ENCODE results near the gene AGAP1.

AGAP1 gene

DNA sequence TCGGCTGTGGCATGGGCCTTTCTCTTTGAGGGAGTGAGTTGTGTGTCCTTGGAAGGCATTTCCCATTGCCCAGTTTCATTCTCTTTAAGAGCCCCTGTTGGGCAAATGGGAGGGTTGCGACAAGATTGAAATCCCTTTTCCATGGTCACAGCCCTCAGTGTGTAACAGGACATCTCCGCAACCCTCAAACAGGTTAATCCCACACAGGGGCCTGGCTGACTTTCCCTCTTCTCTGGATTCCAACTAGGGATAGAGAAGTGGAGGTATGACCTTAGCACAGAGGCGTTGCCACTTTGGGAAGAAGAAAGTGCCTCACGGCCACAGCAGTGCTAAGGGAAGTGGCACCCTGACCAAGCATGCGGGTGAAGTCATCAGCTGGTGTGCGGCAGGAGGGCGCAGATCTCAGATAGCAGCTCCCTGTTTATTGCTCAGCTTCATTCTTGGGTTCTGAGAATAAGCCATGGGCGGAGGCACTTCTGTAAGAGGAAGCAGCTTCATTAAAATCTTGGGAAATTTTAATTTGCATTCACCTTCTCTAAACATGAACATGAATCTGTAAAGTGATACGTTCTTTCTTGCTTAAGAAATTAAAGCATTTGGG is 417.9 kb downstream of the AGAP1 start:
- TF ChIP-seq PAX5 (IDR thresholded peaks at IDR 0.05; ENCODE audit: insufficient read depth, low read length, severe bottlenecking) (no peak), POLR2AphosphoS5 (IDR thresholded peaks at IDR 0.05; ENCODE audit: low read depth, low read length) (no peak), TAF1 (IDR thresholded peaks at IDR 0.05; ENCODE audit: low read depth, low read length) (no peak), SPI1 (IDR thresholded peaks at IDR 0.05; ENCODE audit: low read depth, low read length) (no peak), POLR2A (IDR thresholded peaks at IDR 0.05; ENCODE audit: low read depth, low read length) (no peak), POU2F2 (IDR thresholded peaks at IDR 0.05; ENCODE audit: low read depth, low read length) (no peak)
- FAIRE-seq: no peak
- no peak for DNase-seq (ENCODE audit: insufficient read length, low spot score)

DNA sequence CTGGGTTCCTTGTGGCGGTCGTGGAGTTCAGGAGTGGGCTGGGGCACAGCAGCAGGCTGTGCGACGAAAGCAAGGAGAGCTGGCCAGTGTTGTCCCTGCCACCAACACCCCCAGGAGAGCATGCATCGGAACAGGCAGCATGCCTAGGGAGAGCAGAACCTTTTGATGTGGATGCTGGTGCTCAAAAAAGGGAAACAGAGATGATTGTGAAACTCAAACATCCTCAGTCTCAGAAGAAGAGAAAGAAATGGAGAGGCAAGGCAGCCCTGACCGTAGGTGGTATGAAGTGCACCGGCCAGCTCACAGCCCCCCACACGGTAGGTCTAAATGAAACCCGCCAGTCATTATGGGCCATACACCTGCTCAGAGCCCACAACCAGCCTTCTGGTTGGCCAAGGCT is 420.9 kb downstream of the AGAP1 start:
- TF ChIP-seq PAX5 (IDR thresholded peaks at IDR 0.05; ENCODE audit: insufficient read depth, low read length, severe bottlenecking): no peak
- TF ChIP-seq POLR2AphosphoS5 (IDR thresholded peaks at IDR 0.05; ENCODE audit: low read depth, low read length): no peak
- no peak for TF ChIP-seq TAF1 (IDR thresholded peaks at IDR 0.05; ENCODE audit: low read depth, low read length)
- TF ChIP-seq POU2F2 (IDR thresholded peaks at IDR 0.05; ENCODE audit: low read depth, low read length): no peak
- TF ChIP-seq SPI1 (IDR thresholded peaks at IDR 0.05; ENCODE audit: low read depth, low read length): no peak
- TF ChIP-seq POLR2A (IDR thresholded peaks at IDR 0.05; ENCODE audit: low read depth, low read length): no peak
- no peak for DNase-seq (ENCODE audit: insufficient read length, low spot score)
- FAIRE-seq: no peak

DNA sequence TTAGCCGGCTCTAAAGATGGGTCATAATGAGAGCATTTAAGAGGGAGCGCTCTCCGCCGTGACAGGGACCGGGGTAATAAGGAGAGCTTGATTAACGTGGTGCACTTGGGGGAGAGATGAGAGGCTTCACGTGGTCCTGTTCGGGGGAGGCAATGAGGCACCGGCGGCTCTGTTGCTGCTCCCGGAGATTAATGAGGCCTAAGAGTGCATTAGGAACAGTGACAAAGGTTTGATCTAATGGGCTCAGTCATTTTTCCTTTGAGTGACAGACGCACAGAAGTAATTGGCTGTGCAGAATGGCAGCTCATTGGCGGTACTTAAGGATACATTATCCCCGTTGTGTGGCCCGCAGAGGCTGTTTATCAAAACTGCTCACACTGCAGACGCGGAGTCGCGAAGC is 423.7 kb downstream of the AGAP1 start:
- no peak for FAIRE-seq
- DNase-seq (ENCODE audit: insufficient read length, low spot score): no peak
- TF ChIP-seq SPI1 (IDR thresholded peaks at IDR 0.05; ENCODE audit: low read depth, low read length) (no peak), POU2F2 (IDR thresholded peaks at IDR 0.05; ENCODE audit: low read depth, low read length) (no peak), POLR2AphosphoS5 (IDR thresholded peaks at IDR 0.05; ENCODE audit: low read depth, low read length) (no peak), POLR2A (IDR thresholded peaks at IDR 0.05; ENCODE audit: low read depth, low read length) (no peak), TAF1 (IDR thresholded peaks at IDR 0.05; ENCODE audit: low read depth, low read length) (no peak), PAX5 (IDR thresholded peaks at IDR 0.05; ENCODE audit: insufficient read depth, low read length, severe bottlenecking) (no peak)

DNA sequence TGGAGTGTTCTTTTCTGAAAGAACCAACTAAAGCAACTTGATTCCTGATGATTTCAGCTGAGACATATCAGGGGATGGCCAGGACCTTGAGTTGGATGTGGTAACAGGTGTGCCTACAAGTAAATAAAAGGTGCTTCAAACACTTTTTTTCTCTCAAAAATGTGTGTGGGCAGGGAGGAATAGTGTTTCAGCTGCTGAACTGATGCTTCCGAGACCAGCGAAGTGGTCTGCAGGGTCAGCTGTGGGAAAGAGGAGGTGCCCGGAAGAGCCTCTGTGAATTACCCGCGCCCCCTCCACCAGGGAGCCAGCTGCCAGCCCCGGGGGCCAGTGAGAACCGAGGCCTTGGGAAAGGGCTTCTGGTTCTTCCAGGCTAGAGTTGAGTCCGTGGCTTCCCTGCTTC is 425.0 kb downstream of the AGAP1 start:
- DNase-seq (ENCODE audit: insufficient read length, low spot score) (no peak), FAIRE-seq (no peak)
- TF ChIP-seq POU2F2 (IDR thresholded peaks at IDR 0.05; ENCODE audit: low read depth, low read length) (no peak), SPI1 (IDR thresholded peaks at IDR 0.05; ENCODE audit: low read depth, low read length) (no peak), POLR2AphosphoS5 (IDR thresholded peaks at IDR 0.05; ENCODE audit: low read depth, low read length) (no peak), POLR2A (IDR thresholded peaks at IDR 0.05; ENCODE audit: low read depth, low read length) (no peak), TAF1 (IDR thresholded peaks at IDR 0.05; ENCODE audit: low read depth, low read length) (no peak)

DNA sequence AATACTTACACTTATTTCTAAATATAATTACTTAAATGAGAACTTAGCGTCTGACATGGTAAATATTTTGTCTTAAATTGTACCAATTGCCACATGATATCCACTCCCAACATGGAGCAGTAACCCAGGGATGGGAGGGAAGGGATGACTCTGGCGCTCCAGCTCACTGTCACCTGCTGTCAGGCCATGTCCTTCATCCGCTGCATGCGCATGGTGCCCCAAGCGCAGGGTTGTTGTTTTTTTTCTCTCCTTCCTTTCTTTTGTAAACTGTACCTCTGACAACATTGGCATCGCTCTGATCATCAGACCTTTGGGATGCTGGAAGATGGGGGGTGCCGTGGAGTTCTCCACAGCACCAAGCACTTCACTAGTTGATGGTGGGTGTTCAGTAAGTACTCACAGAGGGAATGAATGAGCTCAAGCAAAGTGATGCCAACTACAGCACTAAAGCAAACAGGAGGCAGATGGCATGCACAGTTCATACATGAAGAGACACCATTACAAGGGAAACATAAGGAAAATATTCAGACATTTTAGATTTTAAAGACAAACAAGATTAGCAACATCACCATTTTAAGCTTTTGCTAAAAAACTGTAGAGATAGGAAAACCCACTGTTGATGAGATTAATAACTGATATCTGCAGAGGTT is 426.5 kb downstream of the AGAP1 start:
- no peak for FAIRE-seq
- no peak for DNase-seq (ENCODE audit: insufficient read length, low spot score)

DNA sequence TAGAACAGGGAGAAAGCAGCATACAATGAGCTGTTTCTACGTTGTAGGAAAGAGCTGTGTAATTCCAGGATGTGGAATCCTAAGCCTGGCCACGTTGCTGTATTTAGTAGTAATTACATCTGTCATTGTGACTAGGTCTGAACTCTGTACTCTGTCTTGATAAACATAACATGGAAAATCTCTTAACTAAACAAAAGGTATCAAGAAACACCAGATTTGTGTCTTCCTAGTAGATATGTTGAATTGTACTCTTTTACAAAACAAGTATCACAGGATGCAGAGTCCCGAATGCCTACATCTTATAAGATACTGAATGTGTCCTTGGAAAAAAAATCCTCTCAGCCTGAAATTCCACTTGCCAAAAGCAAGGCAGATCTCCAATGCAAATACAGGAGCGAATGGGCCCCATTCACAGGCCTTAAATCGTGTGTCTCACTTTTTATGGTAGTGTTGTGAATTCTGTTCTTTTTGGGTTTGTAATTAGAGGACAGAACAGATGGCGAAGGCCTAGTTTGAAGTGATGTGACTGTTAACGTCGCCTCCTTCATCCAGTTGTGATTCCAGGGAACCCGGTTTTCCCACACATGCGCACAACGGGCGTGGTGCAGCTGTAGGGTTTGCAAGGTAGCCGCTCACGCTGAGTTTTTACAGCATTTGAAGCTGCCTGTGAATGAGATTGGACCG is 427.8 kb downstream of the AGAP1 start:
- no peak for DNase-seq (ENCODE audit: insufficient read length, low spot score)
- FAIRE-seq: no peak
- TF ChIP-seq POLR2A (IDR thresholded peaks at IDR 0.05; ENCODE audit: low read depth, low read length): no peak
- TF ChIP-seq TAF1 (IDR thresholded peaks at IDR 0.05; ENCODE audit: low read depth, low read length): no peak
- TF ChIP-seq SPI1 (IDR thresholded peaks at IDR 0.05; ENCODE audit: low read depth, low read length): no peak
- no peak for TF ChIP-seq POLR2AphosphoS5 (IDR thresholded peaks at IDR 0.05; ENCODE audit: low read depth, low read length)
- TF ChIP-seq POU2F2 (IDR thresholded peaks at IDR 0.05; ENCODE audit: low read depth, low read length): no peak
- TF ChIP-seq PAX5 (IDR thresholded peaks at IDR 0.05; ENCODE audit: insufficient read depth, low read length, severe bottlenecking): no peak

More for the DNA sequence above, 426.5 kb downstream of the AGAP1 start:
- TF ChIP-seq TAF1 (IDR thresholded peaks at IDR 0.05; ENCODE audit: low read depth, low read length) (no peak), POLR2AphosphoS5 (IDR thresholded peaks at IDR 0.05; ENCODE audit: low read depth, low read length) (no peak)

DNA sequence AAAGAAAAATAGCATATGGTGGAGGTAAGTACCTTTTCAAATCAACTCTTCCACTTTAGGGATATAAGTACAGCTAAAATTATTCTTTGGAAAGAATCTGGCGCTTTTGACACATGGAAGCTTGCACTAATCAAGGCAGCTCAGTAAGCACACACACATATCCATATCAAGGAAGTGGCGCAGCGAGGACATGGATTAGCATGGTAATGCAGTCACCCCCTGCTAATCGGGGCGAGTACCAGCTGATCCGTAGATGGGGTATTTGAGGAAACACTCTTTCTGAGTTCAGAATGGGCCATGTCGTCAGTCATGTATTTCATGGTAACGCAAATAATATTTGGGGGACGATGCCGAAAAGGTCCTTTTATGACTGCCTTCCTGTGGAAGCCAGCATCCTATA is 429.0 kb downstream of the AGAP1 start:
- no peak for FAIRE-seq
- no peak for DNase-seq (ENCODE audit: insufficient read length, low spot score)
- TF ChIP-seq POU2F2 (IDR thresholded peaks at IDR 0.05; ENCODE audit: low read depth, low read length) (no peak), POLR2AphosphoS5 (IDR thresholded peaks at IDR 0.05; ENCODE audit: low read depth, low read length) (no peak), POLR2A (IDR thresholded peaks at IDR 0.05; ENCODE audit: low read depth, low read length) (no peak), PAX5 (IDR thresholded peaks at IDR 0.05; ENCODE audit: insufficient read depth, low read length, severe bottlenecking) (no peak), SPI1 (IDR thresholded peaks at IDR 0.05; ENCODE audit: low read depth, low read length) (no peak)

DNA sequence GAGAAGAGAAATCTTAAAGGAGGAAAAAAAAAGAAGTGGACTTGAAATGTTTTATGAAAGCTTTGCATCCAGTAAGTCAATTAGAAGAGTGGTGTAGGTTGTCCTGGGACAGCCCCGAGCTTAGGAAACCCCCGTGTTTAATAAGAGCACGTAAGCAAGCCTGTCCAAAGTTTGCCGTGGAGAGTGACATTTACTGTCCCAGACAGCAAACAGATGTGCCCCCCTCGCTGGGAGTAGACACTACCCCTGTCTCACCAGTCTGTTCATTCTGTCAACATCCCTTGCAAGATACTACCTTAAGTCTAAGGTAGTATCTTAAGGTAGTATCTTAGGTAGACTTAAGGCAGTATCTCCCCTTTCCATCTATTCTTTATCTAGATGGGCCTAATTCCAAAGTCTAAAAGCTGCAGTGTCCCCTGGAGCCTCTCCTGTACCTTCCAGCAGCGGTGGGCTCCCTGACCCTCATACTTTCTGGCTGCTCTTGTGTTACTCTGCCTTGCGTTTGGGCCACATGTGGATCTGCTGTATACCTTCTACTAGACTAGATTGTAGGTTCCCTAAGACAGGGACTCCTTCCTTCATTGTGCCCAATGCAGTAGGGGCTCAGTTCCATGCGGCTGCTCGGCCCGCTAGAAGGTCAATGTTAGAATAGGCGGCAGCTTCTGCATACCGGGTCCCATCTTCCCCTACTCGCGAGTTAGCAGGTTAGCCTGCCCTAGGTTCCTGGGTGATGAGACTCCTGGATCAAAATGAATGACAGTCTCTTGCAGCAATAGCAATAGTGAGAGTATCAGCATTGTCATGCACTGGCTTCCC is 430.2 kb downstream of the AGAP1 start:
- TF ChIP-seq POLR2AphosphoS5 (IDR thresholded peaks at IDR 0.05; ENCODE audit: low read depth, low read length): no peak
- TF ChIP-seq TAF1 (IDR thresholded peaks at IDR 0.05; ENCODE audit: low read depth, low read length): no peak
- no peak for TF ChIP-seq SPI1 (IDR thresholded peaks at IDR 0.05; ENCODE audit: low read depth, low read length)
- TF ChIP-seq POLR2A (IDR thresholded peaks at IDR 0.05; ENCODE audit: low read depth, low read length): no peak
- TF ChIP-seq POU2F2 (IDR thresholded peaks at IDR 0.05; ENCODE audit: low read depth, low read length): no peak
- TF ChIP-seq PAX5 (IDR thresholded peaks at IDR 0.05; ENCODE audit: insufficient read depth, low read length, severe bottlenecking): no peak
- no peak for DNase-seq (ENCODE audit: insufficient read length, low spot score)
- FAIRE-seq: no peak

DNA sequence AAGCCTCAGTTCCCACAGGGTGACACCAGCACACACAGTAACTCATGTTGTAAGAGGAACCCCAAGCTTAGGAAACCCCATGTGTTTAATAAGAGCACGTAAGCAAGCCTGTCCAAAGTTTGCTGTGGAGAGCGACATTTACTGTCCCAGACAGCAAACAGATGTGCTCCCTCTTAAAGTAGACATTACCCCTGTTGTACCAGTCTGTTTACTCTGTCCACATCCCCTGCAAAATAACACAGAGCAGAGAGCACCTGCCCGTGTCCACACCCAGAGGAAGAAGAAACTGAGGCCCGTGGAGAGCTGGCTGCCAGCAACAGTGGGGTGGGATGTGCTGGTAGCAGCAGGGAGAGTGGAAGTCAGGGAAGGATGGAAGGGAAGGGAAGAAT is 430.8 kb downstream of the AGAP1 start:
- FAIRE-seq (no peak), DNase-seq (ENCODE audit: insufficient read length, low spot score) (no peak)
- TF ChIP-seq POU2F2 (IDR thresholded peaks at IDR 0.05; ENCODE audit: low read depth, low read length) (no peak), PAX5 (IDR thresholded peaks at IDR 0.05; ENCODE audit: insufficient read depth, low read length, severe bottlenecking) (no peak), POLR2AphosphoS5 (IDR thresholded peaks at IDR 0.05; ENCODE audit: low read depth, low read length) (no peak), POLR2A (IDR thresholded peaks at IDR 0.05; ENCODE audit: low read depth, low read length) (no peak), SPI1 (IDR thresholded peaks at IDR 0.05; ENCODE audit: low read depth, low read length) (no peak), TAF1 (IDR thresholded peaks at IDR 0.05; ENCODE audit: low read depth, low read length) (no peak)
